Left colon (tissue), 2 donors: ENCODE measurements around the gene CLDN10. TPM values are rescaled to one million over a fixed set of nuclear protein-coding genes. Genes with fewer than 3 reads are reported as not detected.
"Not testable (repeated sequence)": the region's sequence is repeated elsewhere in the genome, so short reads cannot be mapped to it uniquely, and the experiment has no call there.

Experiments used
- ATAC-seq: fragments of 200-7000 bp; cut with Tn5 transposase; one replicate; pipeline ENCODE4 v1.9.1; 2020; ENCODE audit warnings: mild to moderate bottlenecking, moderate library complexity
- DNase-seq, 2 donors: peaks; one replicate each; pipeline ENCODE4 v3.0.0-alpha.2; 2020
- intact Hi-C, 2 donors: fragments of 100-400 bp; cut with DNase I in 1 of 2; cut with micrococcal nuclease in 1 of 2; formaldehyde crosslinking; loops; one replicate each; pipeline versions ENCODE4 v1.11.2 to v1.14.0; 2022; cut with DNase I, micrococcal nuclease
- long read RNA-seq: library from polyadenylated mRNA; unstranded; transcript quantifications from one replicate; pipeline ENCODE4 v2.0.0, GENCODE V29; 2021
- total RNA-seq, 2 donors: library from RNA; stranded (reverse); fragmentation: NEBNext Ultra II Directional; extraction: Animal tissue kit (Norgen Biotek cat#: 25700); gene quantifications; one replicate each; pipeline ENCODE4 v1.2.1, GENCODE V29; 2021
- donor health status: DM: no; HTN: no; CAD: no.
- donor health status: DM: yes; HTN: yes; CAD: no.

CLDN10 gene, protein sequence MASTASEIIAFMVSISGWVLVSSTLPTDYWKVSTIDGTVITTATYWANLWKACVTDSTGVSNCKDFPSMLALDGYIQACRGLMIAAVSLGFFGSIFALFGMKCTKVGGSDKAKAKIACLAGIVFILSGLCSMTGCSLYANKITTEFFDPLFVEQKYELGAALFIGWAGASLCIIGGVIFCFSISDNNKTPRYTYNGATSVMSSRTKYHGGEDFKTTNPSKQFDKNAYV
- total RNA-seq, result under 1 TPM in 1 of 2 donors, not detected in 1; 0.28 TPM
- long read RNA-seq, partial matches to known transcripts, result 0 of 1 reads
- long read RNA-seq, other reads (novel, unspliced or antisense), result 0 of 1 reads

DNA sequence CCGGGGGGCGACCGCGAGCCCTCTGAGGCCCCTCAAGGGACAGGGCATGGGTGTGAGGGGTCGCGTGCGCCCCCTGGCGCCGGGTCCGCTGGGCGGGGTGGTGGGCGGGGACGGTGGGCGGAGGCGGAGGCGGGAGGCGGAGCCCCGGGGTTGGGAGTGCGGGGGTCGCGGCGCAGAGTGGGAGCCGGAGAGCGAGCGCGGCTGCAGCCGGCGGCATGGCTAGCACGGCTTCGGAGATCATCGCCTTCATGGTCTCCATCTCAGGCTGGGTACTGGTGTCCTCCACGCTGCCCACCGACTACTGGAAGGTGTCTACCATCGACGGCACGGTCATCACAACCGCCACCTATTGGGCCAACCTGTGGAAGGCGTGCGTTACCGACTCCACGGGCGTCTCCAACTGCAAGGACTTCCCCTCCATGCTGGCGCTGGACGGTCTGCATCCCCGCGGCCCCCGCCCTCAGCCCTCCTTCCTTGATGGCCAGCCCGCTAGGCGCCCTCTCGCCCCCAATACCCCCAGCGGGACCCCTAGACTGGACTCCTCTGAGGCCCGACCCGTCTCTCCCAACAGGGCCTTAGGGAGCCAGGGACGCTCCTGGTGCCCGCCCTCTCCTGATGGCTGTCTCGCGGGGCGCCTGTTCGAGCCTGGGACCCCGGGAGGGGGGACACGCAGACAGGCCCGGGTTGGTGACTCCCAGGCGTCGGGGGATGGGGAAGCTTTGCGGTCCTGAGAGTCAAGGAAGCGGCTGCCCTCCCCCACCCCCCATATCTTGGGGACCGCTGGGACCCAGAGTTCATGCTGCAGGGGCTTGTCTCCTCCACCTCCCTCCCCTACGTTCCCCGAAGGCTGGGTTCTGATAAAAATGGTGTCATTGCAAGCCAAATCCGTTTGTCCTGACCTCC is at the start of gene CLDN10:
TSS of gene CLDN10 (plus strand) at position 182 of the 903 bp plus-strand sequence. CDS start at position 216, 34 bp downstream.
- intact Hi-C loops, result no loop called here
- ATAC-seq (no peak), DNase-seq (no peak)

DNA sequence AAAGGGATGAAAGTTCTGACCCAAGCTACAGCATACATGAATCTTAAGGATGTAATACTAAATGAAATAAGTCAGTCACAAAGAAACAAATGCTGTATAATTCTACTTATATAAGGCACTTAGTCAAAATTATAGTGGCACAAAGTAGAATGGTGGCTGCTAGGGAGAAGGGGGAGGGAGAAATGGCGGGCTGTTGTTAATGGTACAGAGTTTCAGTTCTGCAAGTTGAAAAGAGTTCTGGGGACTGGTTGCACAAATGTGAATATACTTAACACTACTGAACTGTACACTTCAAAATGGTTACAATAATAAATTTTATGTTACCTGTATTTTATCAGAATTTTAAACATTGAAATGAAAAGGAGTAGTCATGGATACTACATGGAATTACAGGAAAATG is 48.9 kb upstream of the CLDN10 start:
- DNase-seq (no peak), ATAC-seq (no peak)
- intact Hi-C loops, result no loop called here

DNA sequence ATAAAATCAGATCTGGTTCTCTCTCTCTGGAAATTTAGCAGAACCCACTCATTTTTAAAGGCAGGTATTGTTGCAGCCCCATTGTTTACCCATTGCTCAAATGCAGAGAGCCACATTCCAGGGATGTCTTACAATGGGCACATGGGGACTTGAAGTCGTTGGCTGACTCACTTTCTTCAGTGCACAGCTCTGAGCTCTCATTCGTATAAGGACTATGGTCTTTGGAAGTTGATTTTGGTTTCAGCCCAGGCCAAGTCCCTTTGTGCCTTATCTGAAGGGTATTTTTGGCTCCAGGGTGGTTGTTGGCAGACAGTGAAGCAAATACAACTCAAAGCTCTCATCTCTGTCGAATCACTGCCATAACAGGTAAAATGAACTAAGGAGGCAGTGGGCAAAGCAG is 47.3 kb upstream of the CLDN10 start:
- ATAC-seq, result no peak
- intact Hi-C loops, result no loop called here
- DNase-seq, result no peak

DNA sequence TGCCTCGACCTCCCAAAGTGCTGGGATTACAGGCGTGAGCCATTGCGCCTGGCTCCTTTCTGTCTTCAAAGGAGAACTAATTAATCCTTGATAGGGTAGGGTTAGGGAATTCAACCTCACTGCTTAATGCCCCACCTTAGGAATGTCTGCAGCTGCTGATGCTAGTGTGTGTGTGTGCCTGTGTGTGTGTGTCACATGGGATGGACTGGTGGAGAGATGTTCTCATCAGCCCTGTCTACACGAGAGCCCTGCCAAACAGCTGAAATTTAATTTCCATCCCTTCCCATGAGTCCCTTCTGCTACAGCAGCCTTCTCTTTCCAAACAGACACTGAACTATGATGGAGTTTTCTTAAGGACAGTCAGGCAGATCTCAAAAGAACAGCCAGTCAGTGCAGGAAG is 46.5 kb upstream of the CLDN10 start:
- no peak for ATAC-seq
- intact Hi-C loops, result no loop called here

DNA sequence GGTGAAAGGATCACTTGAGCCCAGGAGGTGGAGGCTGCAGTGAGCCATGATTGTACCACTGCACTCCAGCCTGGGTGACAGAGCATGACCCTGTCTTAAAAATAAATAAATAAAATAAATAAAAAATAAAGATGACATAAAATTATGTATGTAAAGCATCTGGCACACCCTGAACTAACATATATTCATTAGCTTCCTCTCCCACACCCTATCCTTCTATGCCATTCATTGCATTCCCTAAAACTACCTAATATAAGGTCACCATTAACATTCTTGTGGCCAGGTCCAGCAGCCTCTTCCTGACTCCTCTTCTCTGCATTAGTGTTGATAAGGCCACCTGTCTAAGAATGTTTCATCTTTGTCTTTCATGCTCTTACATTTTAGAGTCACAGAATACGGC is 44.5 kb upstream of the CLDN10 start:
- DNase-seq (no peak), ATAC-seq (no peak)
- intact Hi-C loops, result no loop called here

More for the DNA sequence above, 46.5 kb upstream of the CLDN10 start:
- no peak for DNase-seq

DNA sequence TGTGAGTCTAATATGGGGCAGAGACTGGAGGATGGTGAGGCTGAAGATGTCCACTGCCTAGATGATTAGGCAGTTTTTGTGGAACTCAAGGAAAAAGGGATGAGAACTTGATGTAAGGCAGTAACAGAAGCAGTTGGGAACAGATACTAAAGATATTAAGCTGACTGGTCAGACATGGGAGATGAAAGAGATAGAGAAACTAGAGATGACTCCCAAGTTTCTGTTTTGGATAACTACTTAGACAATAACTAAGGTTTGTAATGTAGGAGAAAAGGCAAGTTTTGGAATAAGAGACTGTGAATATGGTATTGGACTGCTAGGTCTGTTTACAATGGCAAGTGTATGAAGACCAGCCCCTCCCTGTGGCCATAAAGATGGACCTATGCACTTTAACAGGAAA is 43.5 kb upstream of the CLDN10 start:
- no peak for ATAC-seq
- no peak for DNase-seq

DNA sequence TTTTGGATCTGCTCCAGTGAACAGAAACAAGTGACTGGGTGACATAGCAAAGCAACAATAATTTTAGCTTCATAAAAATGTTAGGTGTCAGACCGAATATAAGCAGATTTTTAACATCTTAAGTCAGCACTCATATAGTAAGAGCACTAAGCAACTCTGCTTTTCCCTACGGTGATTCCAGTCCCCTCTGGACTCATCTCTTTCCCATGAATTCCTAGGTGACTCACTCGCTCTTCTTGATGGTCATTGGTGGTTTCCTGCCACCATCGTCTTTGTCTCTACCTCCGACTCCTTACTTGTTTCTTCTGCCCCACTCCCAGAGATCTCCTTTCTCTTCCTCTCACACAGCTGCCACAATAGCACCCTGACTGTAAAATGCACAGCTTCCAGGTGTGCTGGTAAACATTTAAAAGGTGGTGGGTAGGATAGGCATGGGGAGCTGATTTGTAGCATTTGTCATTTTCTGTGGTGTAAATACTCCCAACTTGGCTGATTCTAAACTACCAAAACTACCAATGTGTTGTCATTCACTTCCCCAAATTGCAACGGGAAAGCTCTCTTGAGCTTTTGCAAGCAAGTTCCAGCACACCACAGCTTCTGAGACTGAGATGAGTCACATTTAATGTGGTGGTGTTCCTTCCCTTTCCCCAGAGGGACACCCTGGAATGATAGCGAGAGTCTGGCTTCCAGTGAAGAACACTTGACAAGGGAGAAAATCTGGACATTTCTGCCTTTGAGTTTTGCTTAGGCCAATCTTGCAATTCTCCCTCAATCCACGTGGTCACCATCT is 42.8 kb upstream of the CLDN10 start:
- DNase-seq (no peak), ATAC-seq (no peak)
- intact Hi-C loops, result no loop called here

More for the DNA sequence above, 43.5 kb upstream of the CLDN10 start:
- intact Hi-C loops, result no loop called here

DNA sequence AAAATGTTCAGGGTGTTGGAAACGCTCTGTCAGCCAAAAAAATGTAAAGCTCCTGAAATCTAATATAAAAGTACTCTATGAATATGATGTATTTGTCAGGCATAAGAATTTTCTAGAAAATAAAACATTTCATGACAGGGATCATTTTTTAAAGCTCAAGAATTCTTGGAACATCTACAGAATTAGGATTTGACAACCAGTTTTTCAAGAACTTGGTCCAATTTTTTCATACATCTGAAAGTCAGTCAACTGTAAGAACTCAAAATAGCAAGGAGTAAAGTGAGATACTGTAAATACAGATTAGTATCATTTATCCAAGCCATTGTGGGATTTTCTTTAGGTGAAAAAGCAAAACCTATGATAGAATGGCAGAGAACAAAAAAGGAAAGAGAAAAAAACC is 41.6 kb upstream of the CLDN10 start:
- DNase-seq (no peak), ATAC-seq (no peak)
- intact Hi-C loops, result no loop called here

DNA sequence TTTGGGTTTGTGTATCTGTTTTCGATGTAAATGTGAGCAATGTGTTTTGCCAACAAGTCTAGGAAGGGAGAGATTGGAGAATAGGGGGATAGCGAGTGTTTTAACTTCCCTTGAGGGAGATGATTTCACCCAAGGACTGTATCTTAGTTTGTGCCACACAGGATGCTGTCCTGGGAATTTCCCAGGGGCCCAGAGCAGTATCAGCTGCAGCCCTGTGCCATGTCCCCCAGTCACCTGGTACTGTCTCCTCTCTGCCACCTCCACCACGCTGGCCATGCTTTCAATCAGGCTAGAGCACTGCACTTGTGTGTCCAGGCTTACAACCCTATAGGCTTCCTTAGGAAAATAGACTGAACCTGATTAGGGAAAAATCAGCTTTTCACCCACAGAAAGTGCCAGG is 40.1 kb upstream of the CLDN10 start:
- intact Hi-C loops, result no loop called here
- no peak for ATAC-seq
- no peak for DNase-seq

DNA sequence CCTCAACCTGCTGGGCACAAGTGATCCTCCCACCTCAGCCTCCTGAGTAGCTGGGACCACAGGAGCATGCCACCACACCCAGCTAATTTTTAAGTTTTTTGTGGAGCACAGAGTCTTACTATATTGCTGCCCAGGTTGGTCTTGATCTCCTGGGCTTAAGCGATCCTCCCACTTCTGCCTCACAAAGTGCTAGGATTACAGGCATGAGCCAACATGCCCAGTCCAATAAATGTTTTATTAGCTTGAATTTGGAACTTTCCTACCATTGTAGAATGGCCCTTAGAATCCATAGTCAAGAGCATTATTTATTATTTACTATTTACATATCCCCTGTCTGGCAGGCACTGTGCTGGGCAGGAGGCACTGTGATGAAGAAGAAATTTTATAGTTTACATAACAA is 39.6 kb upstream of the CLDN10 start:
- no peak for ATAC-seq
- intact Hi-C loops, result no loop called here

DNA sequence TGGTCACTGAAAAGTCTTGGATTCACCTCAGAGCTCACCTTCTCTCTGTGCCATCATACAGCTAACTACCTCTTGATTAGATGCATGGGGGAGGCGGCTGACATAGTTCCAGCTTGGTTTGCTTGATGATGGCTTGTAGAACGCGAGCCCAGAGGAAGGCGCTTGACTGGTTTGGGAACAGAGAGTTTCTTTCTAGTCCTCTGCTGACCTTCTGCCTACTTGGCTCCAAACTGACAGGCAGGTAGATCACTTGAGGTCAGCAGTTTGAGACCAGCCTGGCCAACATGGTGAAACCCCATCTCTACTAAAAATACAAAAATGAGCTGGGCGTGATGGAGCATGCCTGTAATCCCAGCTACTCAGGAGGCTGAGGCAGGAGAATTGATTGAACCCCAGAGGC is 36.9 kb upstream of the CLDN10 start:
- ATAC-seq, DNase-seq, intact Hi-C loops: not testable (repeated sequence)

More for the DNA sequence above, 39.6 kb upstream of the CLDN10 start:
- no peak for DNase-seq

DNA sequence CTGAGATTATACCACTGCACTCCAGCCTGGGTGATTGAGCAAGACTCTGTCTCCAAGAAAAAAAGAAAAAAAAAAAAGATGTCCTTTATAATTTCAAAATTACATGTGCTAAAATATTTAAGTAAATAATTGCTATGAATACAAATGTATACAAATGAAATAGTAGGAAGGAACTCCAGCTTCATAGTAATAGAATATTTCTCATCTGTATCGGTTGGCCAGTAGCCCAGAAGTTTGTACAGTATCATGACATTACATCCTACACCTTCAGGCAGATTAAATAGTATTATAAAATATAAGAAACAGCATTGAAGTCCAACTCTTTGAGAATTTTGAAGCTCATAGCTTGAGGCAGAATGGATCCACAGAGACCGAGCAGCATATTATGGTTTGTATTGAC is 36.5 kb upstream of the CLDN10 start:
- ATAC-seq (no peak), DNase-seq (no peak)
- intact Hi-C loops, result no loop called here

DNA sequence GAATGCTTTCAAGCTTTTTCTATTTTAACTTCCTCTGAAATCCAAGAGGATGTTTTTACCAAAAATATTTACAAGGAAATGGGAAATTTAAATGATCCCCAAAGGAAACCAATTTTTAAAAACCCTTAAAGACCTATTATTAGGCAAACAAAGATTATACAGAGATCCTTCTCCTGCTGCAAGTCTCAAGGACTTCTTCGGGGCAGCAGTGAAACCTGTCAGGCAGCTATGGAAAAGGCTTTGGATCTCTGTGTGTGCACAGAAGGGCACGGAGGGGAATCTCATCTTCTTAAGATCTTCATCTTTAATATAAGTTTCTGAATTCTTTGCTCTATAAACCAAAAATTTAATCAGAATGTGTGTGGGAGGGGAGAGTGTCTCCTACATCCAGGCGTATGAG is 36.0 kb upstream of the CLDN10 start:
- no peak for ATAC-seq
- intact Hi-C loops, result no loop called here
- no peak for DNase-seq

DNA sequence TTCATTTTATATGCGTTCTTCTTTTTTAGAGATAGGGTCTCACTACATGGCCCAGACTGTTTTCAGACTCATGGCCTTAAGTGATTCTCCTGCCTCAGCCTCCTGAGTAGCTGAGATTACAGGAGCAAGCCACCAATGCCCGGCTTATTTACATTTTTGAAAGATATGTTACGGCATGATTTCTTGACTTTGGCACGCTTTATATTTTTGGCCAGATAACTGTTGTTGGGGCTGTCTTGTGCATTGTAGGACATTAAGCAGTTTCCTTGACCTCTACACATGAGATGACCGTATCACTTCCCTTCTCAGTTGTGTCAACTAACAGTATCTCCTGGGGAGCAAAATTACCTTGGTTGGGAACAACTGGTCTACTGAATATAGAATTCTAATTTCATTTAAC is 28.9 kb upstream of the CLDN10 start:
- no peak for ATAC-seq
- intact Hi-C loops, result no loop called here
- no peak for DNase-seq

DNA sequence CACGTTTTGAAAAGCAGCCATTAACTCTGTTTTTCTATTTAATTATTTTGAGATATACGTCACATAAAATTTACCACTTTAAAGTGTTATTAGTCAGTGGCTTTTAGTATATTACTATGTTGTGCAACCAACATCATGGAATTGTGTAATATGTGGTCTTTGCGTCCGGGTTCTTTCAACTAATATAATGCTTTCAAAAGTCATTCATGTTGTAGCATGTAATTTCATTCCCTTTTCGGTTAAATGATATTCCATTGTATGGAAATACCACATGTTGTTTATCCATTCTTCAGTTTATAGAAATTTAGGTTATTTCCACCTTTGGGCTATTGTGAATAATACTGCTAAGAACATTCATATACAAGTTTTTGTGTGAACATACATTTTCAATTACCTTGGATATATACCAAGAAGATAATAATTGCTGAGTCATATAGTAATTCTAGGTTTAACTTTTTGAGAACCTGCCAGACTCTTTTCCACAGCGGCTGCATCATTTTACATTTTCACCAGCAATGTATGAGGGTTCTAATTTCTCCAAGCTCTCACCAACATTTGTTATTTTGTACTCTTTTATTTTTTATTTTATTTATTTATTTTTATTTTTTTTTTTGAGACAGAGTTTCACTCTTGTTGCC is 28.1 kb upstream of the CLDN10 start:
- DNase-seq (no peak), ATAC-seq (no peak)
- intact Hi-C loops, result no loop called here

DNA sequence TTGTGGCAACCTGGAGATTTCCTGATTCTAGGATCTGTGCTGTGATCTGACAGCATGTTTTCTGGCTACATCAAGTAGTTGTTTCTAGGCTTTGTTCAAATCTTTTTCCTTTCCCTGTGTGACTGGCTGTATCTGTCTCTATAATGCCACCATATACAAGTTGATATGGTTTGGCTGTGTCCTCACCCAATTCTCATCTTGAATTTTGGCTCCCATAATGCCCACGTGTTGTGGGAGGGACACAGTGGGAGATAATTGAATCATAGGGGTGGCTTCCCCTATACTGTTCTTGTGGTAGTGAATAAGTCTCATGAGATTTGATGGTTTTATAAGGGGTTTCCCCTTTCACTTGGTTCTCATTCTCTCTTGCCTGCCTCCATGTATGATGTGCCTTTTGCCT is 24.6 kb upstream of the CLDN10 start:
- DNase-seq, result no peak
- intact Hi-C loops, result no loop called here
- no peak for ATAC-seq

DNA sequence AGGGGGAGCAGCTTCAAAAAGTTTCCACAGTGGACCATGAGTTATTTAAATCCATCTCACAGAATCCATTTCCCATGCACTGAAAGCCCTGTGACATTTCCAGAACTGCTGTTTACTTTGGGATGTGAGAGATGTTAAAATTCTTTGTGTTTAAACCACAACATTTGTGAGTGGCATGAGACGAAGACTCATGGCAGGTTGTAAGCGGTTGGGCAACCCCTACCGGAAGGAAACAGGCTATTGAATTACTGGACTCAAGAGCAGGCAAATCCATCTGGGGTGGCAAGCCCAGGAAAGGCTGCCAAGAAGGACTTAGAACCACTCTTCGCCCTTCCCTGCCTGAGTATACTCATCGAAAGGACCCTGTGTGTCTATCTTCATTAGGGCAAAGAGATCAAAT is 22.3 kb upstream of the CLDN10 start:
- intact Hi-C loops, result no loop called here
- DNase-seq, result no peak
- no peak for ATAC-seq

DNA sequence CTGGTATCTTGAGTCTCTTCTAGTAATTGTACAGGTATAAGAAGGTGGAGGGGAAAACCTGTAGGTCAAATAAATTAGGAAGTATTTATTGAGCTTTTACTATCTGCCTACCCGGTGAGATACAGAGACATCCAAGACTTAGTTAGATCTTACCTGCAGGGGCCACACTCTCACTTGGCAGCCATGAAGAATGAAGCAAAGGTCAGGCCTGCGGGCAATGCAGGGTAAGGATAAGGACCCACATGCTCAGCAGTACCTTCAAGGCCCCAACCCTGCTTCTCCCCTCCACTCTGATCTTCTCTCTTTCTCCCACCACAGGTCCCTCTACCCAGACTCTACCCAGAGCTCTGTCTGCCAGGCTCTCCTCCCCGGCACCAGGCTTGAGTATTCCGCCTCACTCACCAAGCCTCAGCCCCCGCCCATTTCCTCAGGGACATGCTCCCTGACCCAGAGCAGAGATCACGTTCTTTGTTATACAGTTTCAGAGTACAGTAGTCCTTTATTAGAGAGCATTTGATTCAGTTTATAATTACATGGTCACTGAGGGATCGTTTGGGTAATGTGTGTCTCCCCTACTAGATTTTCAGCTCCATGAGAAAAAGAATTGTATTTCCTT is 18.9 kb upstream of the CLDN10 start:
- ATAC-seq (peak; percentile 93), DNase-seq (peak; percentile 32 to 41)
- intact Hi-C loops, result no loop called here

DNA sequence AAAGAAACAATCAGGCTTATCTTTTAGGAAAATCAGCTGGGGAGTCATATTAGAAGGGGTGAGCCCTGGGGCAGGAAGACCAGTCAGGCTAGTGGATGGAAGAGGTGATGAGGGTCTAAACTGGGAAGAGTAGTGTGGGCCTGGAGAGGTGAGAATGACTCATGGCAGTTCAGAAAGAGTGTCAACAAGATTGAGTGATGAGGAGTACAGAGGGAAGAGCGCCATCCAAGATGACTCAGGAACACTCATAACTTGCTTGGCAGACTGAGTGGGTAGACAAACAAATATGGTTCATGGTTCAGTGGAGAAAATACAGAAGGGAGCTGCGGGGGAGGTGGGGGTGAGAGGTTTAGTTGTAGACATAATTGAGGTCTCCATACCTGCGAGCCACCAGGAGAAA is 17.3 kb upstream of the CLDN10 start:
- no peak for DNase-seq
- intact Hi-C loops, result no loop called here
- ATAC-seq, result peak; percentile 67
